Measurements from ENCODE around the gene C15orf40.
"Not testable (repeated sequence)": the region's sequence is repeated elsewhere in the genome, so short reads cannot be mapped to it uniquely, and the experiment has no call there.

Gene C15orf40

GRCh38 chr15:82939678-82940077, 71.8 kb downstream of the C15orf40 start:
- not testable (repeated sequence) for H3K18ac ChIP-seq (ENCODE audit: low read length); H2BK5ac ChIP-seq (ENCODE audit: low read length); H3K27ac ChIP-seq (replicated peaks; ENCODE audit: low read length); H3K14ac ChIP-seq (ENCODE audit: low read length); H2BK15ac ChIP-seq (ENCODE audit: low read length); H4K91ac ChIP-seq (ENCODE audit: low read depth, low read length, poor library complexity); H3K79me1 ChIP-seq (ENCODE audit: low read depth, low read length); H4K8ac ChIP-seq (ENCODE audit: low read depth, low read length); H3K4me2 ChIP-seq (ENCODE audit: insufficient read depth, low read length, poor library complexity, severe bottlenecking); H2BK120ac ChIP-seq (ENCODE audit: low read depth, low read length); H2AK5ac ChIP-seq (ENCODE audit: low read depth, low read length); DNase-seq (ENCODE audit: low spot score); H2AFZ ChIP-seq (ENCODE audit: low read length); H2BK12ac ChIP-seq (ENCODE audit: low read length); H3K9ac ChIP-seq (ENCODE audit: low read depth, low read length, poor library complexity); H3K9me3 ChIP-seq (replicated peaks in 1 of 2; ENCODE audit: control insufficient read depth in 2 of 2, insufficient read depth in 1 of 2, low read depth in 1 of 2, low read length in 2 of 2); H3K36me3 ChIP-seq (replicated peaks in 1 of 2; ENCODE audit: control insufficient read depth in 2 of 2, insufficient read depth in 2 of 2, low read length in 2 of 2); H3K23ac ChIP-seq (ENCODE audit: low read depth, low read length, poor library complexity); H3K4me1 ChIP-seq (ENCODE audit: control insufficient read depth in 2 of 2, insufficient read depth in 1 of 2, low read depth in 1 of 2, low read length in 2 of 2); H3K4ac ChIP-seq (ENCODE audit: low read length); H3K4me3 ChIP-seq (ENCODE audit: low read length in 2 of 2); H3K27me3 ChIP-seq (ENCODE audit: control insufficient read depth in 3 of 3, insufficient read depth in 3 of 3, low read depth in 1 of 3, low read length in 3 of 3)
- WGBS, 2 donors (ENCODE audit: extremely low coverage in 2 of 2, insufficient read length in 2 of 2, insufficient replicate concordance in 1 of 2), result no CpG with 5 or more reads among the region's 6 CpGs

Data from neuronal stem cell (in vitro differentiated cells).